ENCODE results near the gene AGXT2.

The AGXT2 gene

GRCh38 chr5:35016174-35017051 is 31.3 kb downstream of the AGXT2 start:
- FAIRE-seq = no peak
- no peak for DNase-seq (ENCODE audit: insufficient read length, low spot score)
- no peak for TF ChIP-seq CTCF (IDR thresholded peaks at IDR 0.05; ENCODE audit: insufficient read depth, missing control alignments)

GRCh38 chr5:35015063-35015462 is 32.7 kb downstream of the AGXT2 start:
- TF ChIP-seq CTCF (IDR thresholded peaks at IDR 0.05; ENCODE audit: insufficient read depth, missing control alignments) = no peak
- FAIRE-seq (no peak), DNase-seq (ENCODE audit: insufficient read length, low spot score) (no peak)

GRCh38 chr5:35012796-35013195 is 35.0 kb downstream of the AGXT2 start:
- FAIRE-seq (no peak), DNase-seq (ENCODE audit: insufficient read length, low spot score) (no peak)
- no peak for TF ChIP-seq CTCF (IDR thresholded peaks at IDR 0.05; ENCODE audit: insufficient read depth, missing control alignments)

- DNase-seq (ENCODE audit: insufficient read length, low spot score) = no peak
- no peak for FAIRE-seq
- no peak for TF ChIP-seq CTCF (IDR thresholded peaks at IDR 0.05; ENCODE audit: insufficient read depth, missing control alignments)
Measured at GRCh38 chr5:35012365-35012764, 35.4 kb downstream of the AGXT2 start.

GRCh38 chr5:35010676-35011075 is 37.1 kb downstream of the AGXT2 start:
- TF ChIP-seq CTCF (IDR thresholded peaks at IDR 0.05; ENCODE audit: insufficient read depth, missing control alignments) = no peak
- FAIRE-seq = no peak
- DNase-seq (ENCODE audit: insufficient read length, low spot score) = no peak

GRCh38 chr5:35009657-35010056 is 38.1 kb downstream of the AGXT2 start:
- no peak for FAIRE-seq
- TF ChIP-seq CTCF (IDR thresholded peaks at IDR 0.05; ENCODE audit: insufficient read depth, missing control alignments) = no peak
- no peak for DNase-seq (ENCODE audit: insufficient read length, low spot score)

GRCh38 chr5:35009019-35009418 is 38.7 kb downstream of the AGXT2 start:
- DNase-seq (ENCODE audit: insufficient read length, low spot score) = no peak
- TF ChIP-seq CTCF (IDR thresholded peaks at IDR 0.05; ENCODE audit: insufficient read depth, missing control alignments) = no peak
- no peak for FAIRE-seq

Measured in D721Med (cell line).